Bone marrow (tissue), 2 donors: ENCODE results near the gene RNF40.

Experiments
- DNase-seq, 2 donors: peaks; one replicate each; lab custom pipeline; 2025; lab: John Stamatoyannopoulos, UW

RNF40 gene

DNA sequence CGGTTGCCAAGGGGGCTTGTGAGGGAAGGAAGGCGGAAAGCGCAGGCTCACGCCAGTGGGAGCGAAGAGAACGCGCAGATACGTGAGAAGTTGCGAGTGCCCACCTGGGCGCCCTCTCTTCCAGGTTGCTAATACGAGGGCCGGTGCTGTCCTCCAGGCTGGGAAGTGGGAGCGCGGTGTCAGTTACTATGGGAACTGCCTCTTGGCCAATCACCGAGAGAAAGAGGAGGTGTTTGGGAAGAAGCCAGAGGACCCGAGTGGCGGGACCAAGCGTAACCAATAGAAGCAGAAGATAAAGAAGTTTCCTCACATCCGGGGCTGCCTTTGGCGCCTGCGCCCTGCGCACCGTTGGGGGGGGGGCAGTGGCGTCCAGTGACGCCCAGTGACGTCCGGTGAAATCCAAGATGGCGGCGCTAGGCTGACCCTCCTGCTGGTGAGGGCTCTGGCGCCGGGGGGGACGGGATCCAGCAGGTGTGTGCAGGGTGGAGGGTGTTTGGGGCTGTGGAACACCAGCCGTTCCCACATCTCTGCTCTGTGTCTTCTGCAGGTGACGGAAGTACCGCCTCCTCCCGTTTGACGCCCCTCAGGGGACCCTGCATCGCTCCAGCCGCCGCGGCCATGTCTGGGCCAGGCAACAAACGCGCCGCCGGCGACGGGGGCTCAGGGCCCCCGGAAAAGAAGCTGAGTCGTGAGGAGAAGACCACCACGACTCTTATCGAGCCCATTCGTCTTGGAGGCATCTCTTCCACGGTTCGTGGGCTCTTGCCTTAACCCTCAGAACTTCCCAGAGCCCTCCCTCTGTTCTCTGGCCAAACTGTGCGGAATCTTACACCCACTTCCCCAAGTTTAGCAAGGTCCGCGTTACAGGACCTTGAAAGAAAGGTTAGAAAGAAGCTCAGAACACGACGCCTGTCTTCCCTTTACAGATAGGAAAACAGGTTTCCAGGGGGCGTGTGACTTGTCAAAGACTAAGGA is at the start of gene RNF40, which contains the start of gene CFAP119:
RNF40 (plus strand) TSS at position 395 of the 975 bp plus-strand sequence; CDS start at position 619, 224 bp downstream.
CFAP119 (minus strand) TSS at position 135 of the 975 bp plus-strand sequence. CDS start 314 bp downstream, outside the sequence.
- peak; percentile 91 to 95 for DNase-seq

DNA sequence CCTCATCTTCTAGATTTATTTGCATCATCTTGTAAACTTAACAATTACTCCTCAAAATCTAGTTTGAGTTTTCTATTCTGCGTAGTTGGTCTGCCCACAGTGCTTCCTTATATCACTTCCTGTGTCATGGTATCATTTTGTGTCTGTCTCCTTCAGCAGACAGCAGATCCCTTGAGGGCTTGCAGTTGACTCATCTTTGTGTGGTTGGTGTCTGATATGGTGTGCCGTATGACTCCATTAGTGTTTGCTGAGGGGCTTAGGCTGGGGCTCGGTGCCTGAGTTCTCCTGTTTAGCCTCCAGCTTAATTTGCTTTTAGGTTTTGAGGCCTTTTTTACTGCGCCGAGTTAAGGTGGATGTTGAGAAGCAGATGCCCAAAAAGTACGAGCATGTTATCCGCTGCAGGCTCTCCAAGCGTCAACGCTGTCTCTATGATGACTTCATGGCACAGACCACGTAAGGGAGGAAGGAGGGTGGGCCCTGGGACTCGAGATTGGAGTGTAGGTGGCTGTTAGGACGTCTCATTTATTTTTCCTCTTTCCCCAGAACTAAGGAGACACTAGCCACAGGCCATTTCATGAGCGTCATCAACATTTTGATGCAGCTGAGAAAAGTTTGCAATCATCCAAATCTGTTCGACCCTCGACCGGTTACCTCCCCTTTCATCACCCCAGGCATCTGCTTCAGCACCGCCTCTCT is 46.2 kb upstream of the RNF40 start:
- peak; percentile 5 to 69 for DNase-seq

DNA sequence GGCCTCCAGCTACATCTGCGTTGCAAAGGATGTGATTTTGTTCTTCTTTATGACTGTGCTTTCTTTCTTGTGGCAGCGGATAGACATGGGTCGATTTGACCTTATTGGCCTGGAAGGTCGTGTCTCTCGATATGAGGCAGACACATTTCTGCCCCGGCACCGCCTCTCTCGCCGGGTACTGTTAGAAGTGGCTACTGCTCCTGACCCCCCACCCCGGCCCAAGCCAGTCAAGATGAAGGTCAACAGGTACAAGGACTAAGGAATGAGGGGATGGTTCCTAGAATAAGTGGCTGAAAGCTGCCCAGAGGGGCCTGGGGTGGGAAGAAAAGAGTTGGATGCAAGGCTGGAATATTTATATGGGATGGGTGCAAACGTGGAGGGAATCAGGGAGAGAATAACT is 42.0 kb upstream of the RNF40 start:
- no peak for DNase-seq

DNA sequence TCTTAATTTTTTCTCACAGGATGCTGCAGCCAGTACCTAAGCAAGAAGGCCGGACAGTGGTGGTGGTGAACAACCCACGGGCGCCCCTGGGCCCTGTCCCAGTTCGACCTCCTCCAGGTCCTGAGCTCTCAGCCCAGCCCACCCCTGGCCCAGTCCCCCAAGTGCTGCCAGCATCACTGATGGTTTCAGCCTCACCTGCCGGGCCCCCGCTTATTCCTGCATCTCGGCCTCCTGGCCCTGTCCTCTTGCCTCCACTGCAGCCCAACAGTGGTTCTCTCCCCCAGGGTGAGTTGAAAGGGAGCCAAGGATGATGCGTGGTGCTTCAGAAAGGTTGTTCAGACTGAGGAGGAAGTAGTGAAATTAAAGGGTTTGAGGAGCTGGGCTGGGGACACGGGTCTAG is 41.4 kb upstream of the RNF40 start:
- no peak for DNase-seq

- no peak for DNase-seq
Observed at GRCh38 chr16:30721167-30721566, 41.0 kb upstream of the RNF40 start.

- no peak for DNase-seq
Observed at GRCh38 chr16:30721606-30722005, 40.5 kb upstream of the RNF40 start.

GRCh38 chr16:30722443-30722842 is 39.7 kb upstream of the RNF40 start:
- DNase-seq = no peak

DNA sequence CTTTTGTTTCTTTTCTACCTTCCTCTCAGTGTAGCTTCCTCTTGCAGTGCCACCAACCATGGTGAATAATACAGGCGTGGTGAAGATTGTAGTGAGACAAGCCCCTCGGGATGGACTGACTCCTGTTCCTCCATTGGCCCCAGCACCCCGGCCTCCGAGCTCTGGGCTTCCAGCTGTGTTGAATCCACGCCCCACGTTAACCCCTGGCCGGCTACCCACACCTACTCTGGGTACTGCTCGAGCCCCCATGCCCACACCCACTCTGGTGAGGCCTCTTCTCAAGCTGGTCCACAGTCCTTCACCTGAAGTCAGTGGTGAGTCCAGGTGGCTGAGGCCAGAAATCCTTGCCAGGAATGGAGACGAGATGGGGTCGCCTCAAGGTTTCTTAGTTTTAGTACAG is 39.2 kb upstream of the RNF40 start:
- no peak for DNase-seq

DNA sequence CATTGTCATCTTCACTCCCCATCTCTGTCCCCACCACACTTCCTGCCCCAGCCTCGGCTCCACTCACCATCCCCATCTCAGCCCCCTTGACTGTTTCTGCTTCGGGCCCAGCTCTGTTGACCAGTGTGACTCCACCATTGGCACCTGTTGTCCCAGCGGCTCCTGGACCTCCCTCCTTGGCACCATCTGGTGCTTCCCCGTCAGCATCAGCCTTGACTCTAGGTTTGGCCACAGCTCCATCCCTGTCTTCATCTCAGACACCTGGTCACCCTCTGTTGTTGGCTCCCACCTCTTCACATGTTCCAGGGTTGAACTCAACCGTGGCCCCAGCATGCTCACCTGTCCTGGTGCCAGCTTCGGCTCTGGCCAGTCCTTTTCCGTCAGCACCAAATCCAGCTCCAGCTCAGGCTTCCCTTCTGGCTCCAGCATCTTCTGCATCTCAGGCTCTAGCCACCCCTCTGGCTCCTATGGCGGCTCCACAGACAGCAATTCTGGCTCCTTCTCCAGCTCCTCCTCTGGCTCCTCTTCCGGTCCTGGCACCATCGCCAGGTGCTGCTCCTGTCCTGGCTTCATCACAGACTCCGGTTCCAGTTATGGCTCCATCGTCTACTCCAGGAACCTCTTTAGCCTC is 38.3 kb upstream of the RNF40 start:
- no peak for DNase-seq

DNA sequence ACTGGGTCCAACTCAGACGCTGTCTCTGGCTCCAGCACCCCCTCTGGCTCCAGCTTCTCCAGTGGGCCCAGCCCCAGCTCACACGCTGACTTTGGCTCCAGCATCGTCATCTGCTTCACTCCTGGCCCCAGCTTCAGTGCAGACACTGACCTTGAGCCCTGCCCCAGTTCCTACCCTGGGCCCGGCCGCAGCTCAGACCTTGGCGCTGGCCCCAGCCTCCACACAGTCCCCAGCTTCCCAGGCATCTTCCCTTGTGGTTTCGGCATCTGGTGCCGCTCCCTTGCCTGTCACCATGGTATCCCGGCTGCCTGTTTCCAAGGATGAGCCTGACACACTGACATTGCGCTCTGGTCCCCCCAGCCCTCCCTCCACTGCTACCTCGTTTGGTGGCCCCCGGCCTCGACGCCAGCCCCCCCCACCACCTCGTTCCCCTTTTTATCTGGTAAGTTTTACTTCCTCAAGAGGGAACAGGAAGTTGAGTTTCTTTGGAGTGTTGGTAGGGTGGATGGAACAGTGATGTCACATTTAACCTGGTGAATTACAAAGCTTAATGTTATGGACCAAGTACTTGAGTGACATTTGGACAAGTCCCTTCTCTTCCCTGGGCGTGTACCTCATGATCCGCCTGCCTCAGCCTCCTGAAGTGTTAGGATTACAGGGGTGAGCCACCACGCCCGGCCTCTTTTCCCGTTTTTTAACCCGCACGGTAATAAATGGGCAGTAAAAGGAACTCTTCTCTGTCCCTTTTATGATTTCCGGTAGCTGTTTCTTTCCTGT is 37.3 kb upstream of the RNF40 start:
- DNase-seq = peak; percentile 5

DNA sequence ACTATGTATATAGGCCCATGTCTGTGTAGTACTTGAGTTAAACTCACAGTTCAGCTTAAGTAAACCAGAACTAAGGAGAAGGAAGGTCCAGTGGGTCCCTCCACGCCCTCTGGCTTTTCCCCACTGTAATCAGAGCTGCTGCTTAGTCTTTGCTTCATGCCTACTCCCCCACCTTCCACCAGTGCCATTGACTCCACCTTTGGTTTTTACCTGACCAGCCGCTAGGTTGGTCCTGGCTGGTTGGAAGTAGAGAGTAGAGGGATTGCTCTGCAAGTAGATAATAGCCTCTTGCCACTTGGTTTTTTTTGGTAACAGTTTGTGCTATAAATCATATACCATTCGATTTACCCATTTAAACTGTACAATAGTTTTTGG is 36.7 kb upstream of the RNF40 start:
- no peak for DNase-seq

- no peak for DNase-seq
Observed at GRCh38 chr16:30728321-30728720, 33.8 kb upstream of the RNF40 start.

GRCh38 chr16:30728899-30729672 is 33.0 kb upstream of the RNF40 start:
- DNase-seq = no peak

DNA sequence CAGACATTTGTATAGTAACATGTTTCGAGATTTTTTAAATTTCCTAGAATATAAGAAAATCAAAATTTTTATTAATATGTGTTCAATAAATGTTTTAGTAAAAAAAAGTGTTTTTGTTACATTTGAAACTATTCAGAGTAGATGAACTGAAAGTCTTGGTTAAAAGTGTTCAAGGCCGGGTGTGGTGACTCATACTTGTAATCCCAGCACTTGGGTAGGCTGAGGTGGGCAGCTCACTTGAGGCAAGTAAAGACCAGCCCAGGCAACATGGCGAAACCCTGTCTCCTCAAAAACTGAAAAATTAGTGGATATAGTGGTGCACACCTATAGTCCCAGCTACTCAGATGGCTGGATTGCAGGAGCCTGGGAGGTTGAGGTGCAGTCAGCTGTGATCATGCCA is 30.7 kb upstream of the RNF40 start:
- no peak for DNase-seq

GRCh38 chr16:30736995-30737793 is 24.9 kb upstream of the RNF40 start:
- DNase-seq = no peak

- DNase-seq = no peak
Observed at GRCh38 chr16:30737794-30738648, 24.1 kb upstream of the RNF40 start.

DNA sequence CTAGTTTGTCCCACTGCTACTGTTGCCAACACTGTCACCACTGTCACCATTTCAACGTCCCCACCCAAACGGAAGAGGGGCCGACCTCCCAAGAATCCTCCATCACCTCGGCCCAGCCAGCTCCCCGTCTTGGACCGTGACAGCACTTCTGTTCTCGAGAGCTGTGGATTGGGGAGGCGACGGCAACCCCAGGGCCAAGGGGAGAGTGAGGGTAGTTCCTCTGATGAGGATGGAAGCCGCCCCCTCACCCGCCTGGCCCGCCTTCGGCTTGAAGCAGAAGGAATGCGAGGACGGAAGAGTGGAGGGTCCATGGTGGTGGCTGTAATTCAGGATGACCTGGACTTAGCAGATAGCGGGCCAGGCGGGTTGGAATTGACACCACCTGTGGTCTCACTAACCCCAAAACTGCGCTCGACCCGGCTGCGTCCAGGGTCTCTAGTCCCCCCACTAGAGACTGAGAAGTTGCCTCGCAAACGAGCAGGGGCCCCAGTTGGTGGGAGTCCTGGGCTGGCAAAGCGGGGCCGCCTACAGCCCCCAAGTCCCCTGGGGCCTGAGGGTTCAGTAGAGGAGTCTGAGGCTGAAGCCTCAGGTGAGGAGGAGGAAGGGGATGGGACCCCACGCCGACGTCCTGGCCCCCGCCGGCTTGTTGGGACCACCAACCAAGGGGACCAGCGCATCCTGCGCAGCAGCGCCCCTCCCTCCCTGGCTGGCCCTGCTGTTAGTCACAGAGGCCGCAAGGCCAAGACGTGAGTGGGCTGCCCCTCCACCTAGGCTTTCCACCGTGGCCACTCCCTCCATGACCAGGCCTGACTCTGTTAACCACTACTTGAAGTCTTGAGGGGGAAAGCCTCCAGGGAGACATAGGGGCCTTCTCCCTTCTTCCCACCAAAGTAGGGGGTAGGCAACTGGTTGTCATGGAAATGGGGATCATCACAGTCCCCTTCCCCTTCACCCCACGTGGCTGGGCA is 22.9 kb upstream of the RNF40 start:
- DNase-seq = no peak
